Retinal pigment epithelial cell (primary cell): ENCODE results near the gene HACD2.
A peak's percentile ranks its signal among the peaks of the same experiment; 100 is the strongest.

Experiments used
- DNase-seq: peaks from one replicate; pipeline ENCODE4 v3.0.0-alpha.2; 2010; ENCODE audit warnings: low read depth
- H3K4me3 ChIP-seq: 2 replicates; pipeline ENCODE4 v1.5.1; 2011; ENCODE audit warnings: mild to moderate bottlenecking, low read length, control low read depth, moderate library complexity
- TF ChIP-seq, protein P1 (sequence below): conservative IDR thresholded peaks from 2 replicates; pipeline ENCODE4 v1.5.1; 2011; ENCODE audit warnings: low read depth, low read length, control low read depth, inconsistent platforms

The HACD2 gene

DNA sequence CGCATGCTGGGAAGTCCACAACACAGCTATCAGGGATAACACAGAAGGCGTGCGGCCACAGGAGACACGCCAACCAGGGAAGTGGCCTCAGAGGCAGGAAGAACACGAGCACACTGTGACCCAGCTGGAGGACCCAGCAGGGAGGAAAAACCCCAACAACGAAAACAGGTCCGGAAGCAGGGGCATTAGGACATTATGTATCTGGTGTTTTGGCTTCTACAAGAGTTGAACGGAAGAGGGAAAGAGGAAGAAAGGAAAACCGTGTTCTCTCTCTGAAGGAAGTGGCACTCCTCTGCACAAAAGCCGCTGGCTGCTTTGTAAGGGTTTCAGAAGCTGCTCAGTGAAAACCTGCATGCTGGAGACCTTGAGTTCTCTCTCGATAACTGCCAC, 61.8 kb downstream of the HACD2 start:
- no peak overlapping the region for H3K4me3 ChIP-seq
- DNase-seq = no peak

DNA sequence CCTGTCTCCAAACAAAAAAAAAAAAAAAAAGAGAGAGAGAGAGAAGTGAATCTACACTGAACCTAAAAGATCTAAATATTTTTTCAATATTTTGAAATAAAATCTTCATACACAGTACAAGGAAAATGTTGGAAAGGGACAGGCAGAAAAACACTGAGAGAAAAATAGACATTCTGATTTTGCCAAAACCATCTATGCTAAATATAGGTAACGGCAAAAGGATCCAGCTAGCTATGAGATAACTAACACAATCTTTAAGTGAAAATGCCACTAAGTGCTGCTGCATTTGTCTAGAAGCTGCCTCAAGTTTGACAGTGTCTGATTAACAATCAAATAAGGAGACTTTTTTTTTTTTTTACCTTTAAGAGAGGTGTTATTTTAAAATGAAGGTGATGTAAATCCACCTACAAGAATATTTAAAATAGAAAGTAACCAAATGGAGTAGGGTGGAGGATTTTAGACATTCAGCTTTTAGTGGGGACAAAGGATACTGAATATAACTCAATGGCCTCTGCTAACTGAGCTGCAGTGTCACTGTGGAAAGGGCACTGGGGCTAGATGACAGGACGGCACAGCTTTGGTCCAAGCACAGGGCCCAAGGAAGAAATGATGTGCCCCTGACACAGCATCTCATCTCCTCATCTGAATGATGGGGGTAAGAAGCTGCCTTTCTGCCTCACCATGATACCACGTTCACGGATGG, 62.4 kb downstream of the HACD2 start:
- TF ChIP-seq, protein P1, sequence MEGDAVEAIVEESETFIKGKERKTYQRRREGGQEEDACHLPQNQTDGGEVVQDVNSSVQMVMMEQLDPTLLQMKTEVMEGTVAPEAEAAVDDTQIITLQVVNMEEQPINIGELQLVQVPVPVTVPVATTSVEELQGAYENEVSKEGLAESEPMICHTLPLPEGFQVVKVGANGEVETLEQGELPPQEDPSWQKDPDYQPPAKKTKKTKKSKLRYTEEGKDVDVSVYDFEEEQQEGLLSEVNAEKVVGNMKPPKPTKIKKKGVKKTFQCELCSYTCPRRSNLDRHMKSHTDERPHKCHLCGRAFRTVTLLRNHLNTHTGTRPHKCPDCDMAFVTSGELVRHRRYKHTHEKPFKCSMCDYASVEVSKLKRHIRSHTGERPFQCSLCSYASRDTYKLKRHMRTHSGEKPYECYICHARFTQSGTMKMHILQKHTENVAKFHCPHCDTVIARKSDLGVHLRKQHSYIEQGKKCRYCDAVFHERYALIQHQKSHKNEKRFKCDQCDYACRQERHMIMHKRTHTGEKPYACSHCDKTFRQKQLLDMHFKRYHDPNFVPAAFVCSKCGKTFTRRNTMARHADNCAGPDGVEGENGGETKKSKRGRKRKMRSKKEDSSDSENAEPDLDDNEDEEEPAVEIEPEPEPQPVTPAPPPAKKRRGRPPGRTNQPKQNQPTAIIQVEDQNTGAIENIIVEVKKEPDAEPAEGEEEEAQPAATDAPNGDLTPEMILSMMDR = no peak
- DNase-seq = no peak
- H3K4me3 ChIP-seq = no peak overlapping the region

More for the DNA sequence above, 61.8 kb downstream of the HACD2 start:
- TF ChIP-seq, protein P1 = no peak

DNA sequence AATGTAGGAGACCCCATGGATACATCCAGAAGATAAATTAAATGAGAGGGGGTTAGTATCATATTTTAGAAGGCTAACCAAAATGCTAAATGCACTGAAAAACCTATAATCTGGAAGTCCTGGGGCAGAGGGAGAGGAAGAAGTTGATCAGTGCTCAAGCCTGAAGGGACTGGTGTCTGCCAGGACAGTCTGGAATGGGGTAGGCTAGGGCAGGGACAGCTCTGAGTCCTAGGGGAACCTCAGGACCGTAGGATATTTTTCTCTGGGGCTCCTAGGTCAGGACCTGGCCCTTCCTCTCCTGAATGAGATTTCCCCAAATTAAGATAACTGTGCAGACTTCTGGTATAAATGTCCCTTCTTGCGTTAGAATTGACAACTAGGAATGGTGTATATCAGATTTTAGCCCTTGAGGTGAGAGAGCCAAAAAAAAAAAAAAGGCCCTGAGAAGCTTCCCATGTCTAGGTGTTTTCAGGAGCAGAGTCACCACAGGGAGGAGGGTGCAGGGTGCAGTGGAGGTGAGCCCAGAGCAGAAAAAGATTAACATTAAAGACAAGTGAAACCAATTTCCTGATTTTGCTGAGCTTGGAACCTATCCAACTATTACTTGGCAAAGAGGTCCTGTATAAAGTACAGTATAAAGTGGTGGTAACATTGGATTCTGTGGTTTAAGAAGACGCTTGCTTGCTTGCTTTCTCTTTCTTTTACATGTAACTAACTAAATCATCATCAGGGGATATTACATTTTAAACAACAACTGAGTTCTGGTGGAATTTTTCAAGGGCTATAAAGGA, 63.5 kb downstream of the HACD2 start:
- H3K4me3 ChIP-seq = no peak overlapping the region
- peak; percentile 20 for DNase-seq
- TF ChIP-seq, protein P1 = no peak

DNA sequence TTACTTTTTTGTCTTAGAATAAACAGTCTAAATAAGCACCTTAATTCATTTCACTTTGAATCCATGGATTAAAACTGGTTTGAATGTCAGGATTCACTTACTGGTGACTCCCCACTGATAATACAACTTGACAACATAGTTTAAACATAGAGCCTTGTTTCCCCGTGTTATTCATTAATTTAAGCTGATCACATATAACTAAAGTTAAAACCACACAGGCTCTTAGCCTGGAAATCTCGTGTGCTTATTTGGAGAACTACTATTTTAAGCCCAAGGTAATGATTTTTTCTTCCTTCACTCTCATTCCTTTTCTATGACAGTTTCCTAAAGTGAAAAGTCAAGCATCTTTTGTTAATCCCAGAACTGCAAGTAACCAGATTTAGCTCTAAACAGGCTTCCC, 64.2 kb downstream of the HACD2 start:
- H3K4me3 ChIP-seq = no peak overlapping the region
- DNase-seq = no peak
- TF ChIP-seq, protein P1 = no peak

DNA sequence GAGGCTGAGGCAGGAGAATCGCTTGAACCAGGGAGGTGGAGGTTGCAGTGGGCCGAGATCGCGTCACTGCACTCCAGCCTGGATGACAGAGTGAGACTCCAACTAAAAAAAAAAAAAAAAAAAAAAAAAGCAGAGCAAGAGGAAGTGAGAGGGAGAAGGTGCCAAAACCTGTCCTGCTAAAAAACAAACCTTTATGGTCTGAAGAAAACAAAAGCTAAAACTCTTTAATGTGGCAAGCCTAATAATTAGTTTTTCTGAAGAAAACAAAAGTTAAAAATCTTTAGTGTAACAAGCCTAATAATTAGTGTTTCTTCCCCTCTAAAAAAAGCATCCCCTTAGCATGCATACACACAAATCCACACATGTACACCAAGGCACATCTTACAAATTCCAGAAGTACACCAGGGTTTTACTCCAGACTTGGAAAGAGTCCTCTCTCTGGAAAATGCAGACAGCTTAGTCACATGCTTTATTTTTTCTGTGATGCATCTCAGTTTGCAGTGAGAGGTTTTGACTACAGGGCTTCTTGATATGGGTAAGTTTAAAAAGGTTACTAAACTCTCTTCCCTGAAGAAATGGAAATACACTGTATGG, 65.9 kb downstream of the HACD2 start:
- H3K4me3 ChIP-seq = no peak overlapping the region
- DNase-seq = no peak
- TF ChIP-seq, protein P1 = no peak

DNA sequence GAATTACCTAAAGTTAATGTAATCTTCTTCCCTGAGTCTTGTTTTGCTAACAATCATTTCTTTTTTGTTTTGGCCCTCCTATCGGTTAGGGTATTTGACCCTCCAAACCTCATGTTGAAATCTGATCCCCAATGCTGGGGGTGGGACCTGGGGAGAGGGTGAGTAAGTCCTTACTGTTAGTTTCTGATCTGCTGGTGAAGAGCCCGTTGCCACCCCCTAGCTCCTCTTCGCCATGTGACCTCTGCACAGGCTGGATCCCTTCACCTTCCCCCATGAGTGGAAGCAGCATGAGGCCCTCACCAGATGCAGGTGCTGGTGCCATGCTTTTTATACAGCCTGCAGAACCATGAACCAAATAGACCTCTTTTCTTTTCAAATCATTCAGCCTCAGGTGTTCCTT, 73.1 kb downstream of the HACD2 start:
- TF ChIP-seq, protein P1 = no peak
- no peak overlapping the region for H3K4me3 ChIP-seq
- DNase-seq = no peak

DNA sequence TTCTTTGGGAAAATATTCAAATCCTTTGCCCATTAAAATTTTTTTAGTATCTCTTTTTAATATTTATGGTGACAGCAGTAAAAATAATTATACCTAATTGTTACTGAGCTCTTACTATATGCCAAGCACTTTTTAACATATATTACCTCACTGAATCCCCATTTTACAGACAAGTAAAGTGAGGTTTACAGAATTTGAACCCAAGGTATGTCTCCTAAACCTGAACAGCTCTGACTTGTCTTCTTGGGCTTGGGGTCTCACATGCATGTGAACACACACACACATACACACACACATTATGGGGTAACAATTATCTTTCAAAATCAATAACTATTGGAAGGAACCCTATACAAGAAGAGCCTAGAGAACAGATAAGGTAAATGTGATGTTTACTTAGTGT, 73.8 kb downstream of the HACD2 start:
- H3K4me3 ChIP-seq = no peak overlapping the region
- no peak for DNase-seq
- TF ChIP-seq, protein P1 = no peak
